Epithelial cell of proximal tubule (primary cell): ENCODE data around the gene HIBADH. TPM values are rescaled to one million over a fixed set of nuclear protein-coding genes. Genes with fewer than 3 reads are reported as not detected.

Experiments used
- DNase-seq: peaks from one replicate; pipeline ENCODE4 v3.0.0-alpha.2; 2011; ENCODE audit warnings: low read depth
- H3K4me3 ChIP-seq: 2 replicates; pipeline ENCODE4 v1.5.1; 2011; ENCODE audit warnings: low read depth, mild to moderate bottlenecking, low read length
- CTCF ChIP-seq: conservative IDR thresholded peaks from 2 replicates; pipeline ENCODE4 v1.5.1; 2012; ENCODE audit warnings: low read depth, mild to moderate bottlenecking, low read length
- total RNA-seq: library from RNA; depleted of rRNA; stranded (reverse); fragments of >200 nt; gene quantifications from 2 replicates; pipeline ENCODE4 v1.2.3, GENCODE V29; 2015

The HIBADH gene
- total RNA-seq, 1 donor from 2014 or later = 49.5 TPM

GRCh38 chr7:27670177-27670576 is 7.5 kb upstream of the HIBADH start:
- DNase-seq = no peak
- no peak overlapping the region for H3K4me3 ChIP-seq
- TF ChIP-seq CTCF = no peak

DNA sequence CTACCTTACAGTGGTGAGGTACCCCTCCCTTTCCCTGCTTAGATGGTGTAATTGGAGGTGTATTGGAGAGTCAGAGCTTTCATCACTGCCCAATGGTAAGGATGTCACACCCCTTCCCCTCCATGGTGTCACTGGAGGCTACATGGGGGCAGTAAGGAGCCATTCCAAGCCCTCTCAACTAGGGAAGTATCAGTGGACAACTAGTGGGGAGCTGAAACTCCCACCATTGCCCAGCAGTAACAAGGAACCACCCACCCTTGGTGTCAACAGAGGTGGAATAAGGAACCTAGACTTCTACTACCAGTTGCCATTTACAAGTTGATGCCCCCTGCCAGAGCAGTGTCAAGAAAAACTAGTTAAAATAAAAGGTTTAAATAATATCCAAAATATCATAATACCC is 2.8 kb upstream of the HIBADH start:
- no peak overlapping the region for H3K4me3 ChIP-seq
- TF ChIP-seq CTCF = no peak
- no peak for DNase-seq

- DNase-seq = no peak
- no peak for TF ChIP-seq CTCF
- no peak overlapping the region for H3K4me3 ChIP-seq
Observed at GRCh38 chr7:27663989-27664331, 1.3 kb upstream of the HIBADH start.

- peak; percentile 7 for TF ChIP-seq CTCF
- H3K4me3 ChIP-seq = peak overlapping the region; percentile 91
- no peak for DNase-seq
Observed at GRCh38 chr7:27661811-27662489, 733 bp downstream of the HIBADH start.

DNA sequence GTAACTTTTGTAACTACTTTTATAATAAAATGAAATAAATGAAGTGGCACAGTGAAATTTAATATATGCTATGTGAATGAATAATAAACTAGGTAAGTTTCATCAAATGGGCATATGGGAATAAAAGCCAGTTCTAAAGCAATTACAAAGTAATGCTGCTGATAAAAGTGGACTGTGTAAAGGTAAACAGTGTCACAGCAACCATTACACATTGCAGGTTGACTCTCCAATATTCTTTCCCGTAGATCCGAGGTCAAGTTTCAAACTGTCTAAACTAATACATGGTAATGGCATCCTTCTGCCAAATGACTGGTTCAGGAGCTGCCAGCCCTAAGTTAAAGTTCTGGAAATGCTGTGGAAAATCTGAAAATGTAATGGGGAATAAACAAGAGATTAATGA is 6.0 kb downstream of the HIBADH start:
- H3K4me3 ChIP-seq = no peak overlapping the region
- TF ChIP-seq CTCF = no peak
- no peak for DNase-seq

- no peak for DNase-seq
- TF ChIP-seq CTCF = no peak
- no peak overlapping the region for H3K4me3 ChIP-seq
Observed at GRCh38 chr7:27655184-27655583, 7.5 kb downstream of the HIBADH start.

DNA sequence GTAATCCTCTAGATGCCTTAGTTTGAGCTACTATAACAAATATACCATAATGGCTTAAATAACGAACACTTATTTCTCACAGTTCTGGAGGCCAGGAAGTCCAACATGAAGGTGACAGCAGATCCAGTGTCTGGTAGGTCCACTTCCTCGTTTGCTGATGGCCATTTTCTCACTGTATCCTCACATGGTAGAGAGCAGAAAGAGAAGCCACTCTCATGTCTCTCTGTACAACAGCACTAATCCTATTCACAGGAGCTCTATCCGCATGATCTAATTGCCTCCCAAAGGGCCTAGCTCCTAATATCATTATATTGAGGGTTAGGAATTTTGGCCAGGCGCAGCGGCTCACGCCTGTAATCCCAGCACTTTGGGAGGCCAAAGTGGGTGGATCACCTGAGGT is 10.2 kb downstream of the HIBADH start:
- no peak overlapping the region for H3K4me3 ChIP-seq
- DNase-seq = no peak
- no peak for TF ChIP-seq CTCF
